GM19239 (cell line): ENCODE data around the gene SLC39A11.
"Not testable (repeated sequence)": the region's sequence is repeated elsewhere in the genome, so short reads cannot be mapped to it uniquely, and the experiment has no call there.

Experiments
- DNase-seq: peaks from one replicate; pipeline ENCODE4 v3.0.0; 2011; ENCODE audit warnings: low spot score; ENCODE audit not compliant: insufficient read length
- FAIRE-seq: peaks from 2 replicates; lab custom pipeline; 2011; peaks lifted over from hg19 to GRCh38; lab: Jason Lieb, UNC

The SLC39A11 gene

DNA sequence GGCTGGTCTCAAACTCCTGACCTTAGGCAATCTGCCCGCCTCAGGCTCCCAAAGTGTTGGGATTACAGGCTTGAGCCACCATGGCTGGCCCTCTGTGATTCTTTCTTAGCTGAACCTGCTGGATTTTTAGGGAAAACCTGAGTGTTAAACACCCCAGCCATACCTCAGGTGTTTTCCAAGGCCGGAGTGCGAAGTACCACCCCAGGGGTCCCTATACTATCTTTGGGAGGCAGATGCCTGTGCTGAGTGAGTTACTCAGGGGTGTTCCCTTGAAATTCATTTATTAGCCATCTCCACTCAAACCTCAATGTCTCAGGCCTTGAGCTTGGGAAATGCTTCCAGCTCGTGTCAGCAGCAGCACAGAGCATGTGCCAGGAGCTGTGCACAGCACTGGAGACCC is 432.7 kb downstream of the SLC39A11 start:
- DNase-seq (no peak), FAIRE-seq (no peak)

DNA sequence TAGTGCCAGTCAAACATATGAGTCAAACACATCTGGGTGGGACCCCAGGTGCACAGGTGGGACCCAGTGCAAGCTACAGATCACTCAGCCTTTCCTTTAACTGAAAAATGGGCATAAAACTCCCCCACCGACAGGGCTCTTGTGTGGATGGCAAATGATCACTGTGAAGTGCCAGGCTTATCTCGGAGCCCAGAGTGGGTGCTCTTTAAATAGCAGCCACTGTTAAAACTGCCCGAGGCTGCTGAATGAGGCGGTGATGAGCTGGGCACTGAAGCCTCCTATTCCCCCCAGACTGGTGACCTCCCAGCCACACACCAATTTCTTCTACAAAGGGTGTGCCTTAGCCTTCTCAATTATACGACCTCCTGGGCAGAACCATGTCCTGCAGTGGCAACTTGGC is 433.8 kb downstream of the SLC39A11 start:
- no peak for FAIRE-seq

DNA sequence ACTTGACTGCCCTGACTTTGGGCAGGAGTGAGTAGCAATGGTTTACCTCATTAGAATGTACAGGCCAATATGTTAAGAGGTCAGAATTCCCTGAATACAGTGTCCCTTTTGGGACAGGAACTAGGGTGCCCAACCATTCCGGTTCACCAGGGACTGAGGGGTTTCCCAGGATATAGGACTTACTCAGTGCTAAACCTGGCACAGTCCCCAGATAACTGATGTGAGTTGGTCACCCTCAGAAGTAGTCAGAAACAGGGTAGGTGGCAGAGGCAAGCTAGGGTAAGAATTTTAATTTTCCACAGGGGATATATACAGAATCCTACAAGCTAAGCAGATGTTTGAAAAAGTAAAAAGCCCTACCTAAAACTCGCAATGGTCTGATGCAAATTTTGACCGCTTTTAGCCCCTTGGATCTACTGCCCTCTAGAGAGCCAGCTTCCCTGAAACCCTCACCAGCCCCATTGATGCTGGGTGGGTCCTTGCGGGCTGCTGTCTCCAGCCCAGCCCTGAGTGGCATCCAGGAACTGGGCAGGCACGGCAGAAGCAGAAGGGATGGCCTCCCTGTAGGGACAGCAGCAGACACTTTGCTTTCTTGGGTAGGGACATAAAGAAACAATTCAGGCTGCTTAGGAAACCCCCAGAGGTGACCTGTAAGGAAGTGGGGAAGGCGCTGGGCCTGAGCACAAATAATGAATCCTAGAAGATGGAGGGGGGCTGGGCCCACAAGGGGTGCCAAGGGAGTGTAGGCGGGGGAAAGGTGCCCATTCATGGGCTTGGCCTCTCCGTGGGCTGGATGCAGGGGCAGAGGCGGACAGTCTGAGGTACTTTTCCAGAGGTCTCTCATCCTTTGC is 434.8 kb downstream of the SLC39A11 start:
- DNase-seq (no peak), FAIRE-seq (no peak)

More for the DNA sequence above, 433.8 kb downstream of the SLC39A11 start:
- no peak for DNase-seq

DNA sequence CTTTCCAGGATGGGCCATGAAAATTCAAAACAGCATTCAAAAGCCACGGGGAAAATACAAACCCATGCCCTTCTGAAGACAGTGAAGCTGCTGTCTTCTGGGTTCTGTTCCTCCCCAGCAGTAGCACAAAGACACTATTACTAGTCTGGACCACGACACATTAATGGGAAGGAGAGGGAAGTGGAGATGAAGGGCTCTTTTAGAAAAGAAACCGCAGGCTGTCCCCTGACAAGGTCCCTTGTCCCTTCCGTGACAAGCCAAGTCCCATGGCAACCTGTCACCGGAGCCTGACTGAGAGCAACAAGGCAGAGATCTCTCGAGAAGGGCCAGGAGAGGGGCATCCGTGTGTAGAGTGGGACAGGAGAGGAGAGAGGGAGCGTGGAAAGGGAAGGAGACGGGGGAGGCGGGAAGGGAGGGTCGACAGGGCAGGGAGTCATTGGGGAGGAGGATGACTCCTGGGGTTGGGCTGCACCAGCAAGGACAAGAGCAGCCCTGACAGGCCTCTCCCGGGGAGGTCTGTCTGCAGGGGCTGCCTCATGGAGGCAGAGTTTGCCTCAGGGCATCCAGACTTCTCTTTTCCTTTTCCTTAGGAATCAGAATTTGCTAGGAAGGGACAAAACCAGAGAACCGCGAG is 436.2 kb downstream of the SLC39A11 start:
- DNase-seq = no peak
- FAIRE-seq = no peak

DNA sequence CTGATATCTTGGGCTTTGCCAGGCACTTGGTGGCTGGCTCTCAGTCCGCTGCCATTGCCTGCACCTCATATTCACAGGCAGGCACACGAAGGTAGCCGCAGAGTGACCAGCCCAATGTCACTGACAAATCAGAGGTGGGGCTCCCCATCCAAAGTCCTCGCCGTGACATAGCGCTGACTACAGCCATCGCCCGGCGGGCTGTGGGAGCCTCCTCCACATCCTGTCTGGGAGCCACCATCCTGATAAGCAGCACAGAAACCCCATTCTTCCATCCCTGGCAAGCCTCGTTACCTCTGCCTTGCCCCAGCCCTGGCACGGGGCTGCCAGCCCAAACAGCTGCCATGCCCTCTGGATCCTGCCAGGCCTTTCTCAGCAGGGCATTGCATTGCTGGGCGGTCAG is 437.8 kb downstream of the SLC39A11 start:
- no peak for FAIRE-seq
- no peak for DNase-seq

DNA sequence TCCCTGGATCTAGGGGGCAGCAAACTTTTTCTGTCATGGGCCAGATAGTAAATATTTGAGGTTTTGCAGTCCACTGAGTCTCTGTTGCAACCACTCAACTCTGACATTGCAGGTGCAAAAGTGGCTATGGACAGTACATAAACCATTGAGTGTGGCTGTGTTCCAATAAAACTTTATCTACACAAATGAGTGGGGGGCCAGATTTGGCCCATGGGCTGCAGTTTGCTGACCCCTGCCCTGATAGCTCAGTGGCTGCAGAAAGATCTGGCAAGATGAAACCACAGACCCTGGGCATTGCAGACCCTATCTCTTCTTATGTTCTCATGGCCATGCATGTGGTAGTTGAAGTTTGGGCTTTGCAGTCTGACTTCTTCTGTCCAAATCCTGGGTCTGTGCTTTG is 440.5 kb downstream of the SLC39A11 start:
- DNase-seq = no peak
- no peak for FAIRE-seq

DNA sequence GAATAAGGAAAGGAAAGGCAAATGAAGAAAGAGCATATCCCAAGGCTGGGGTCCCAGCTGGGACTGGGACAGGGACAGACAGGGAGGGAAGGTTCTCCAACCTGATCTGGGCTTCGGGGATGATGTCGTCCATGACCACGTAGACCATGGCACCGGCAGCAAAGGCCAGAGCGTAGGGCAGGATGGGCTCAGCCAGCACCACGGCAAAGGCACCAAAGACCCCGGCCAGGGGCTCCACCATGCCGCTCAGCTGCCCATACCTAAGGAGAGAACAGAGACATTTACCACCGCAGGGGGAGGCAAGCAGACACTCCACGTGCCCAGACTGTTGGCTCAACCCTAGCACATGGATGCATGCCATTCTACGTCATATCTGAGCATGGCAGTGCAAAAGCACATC is 443.8 kb downstream of the SLC39A11 start:
- FAIRE-seq = no peak
- no peak for DNase-seq

DNA sequence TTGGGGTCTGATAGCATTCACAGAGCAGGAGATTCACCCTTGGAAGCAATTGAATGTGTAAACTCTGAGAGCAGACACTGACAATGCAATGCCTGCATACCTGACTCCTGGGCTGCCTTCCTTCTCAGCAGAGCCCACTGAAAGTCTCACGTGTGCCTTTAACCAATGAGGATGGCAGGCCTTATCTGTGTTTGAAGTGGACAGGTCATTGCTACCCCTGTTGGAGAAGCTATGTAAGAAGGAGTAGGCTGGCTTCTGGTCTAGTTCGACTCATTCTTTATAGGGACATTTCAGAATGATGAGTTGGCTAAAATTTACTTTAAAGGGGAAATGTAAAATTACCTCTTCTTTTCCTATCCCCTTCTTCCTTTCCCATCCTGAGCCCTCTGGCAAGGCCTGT is 446.3 kb downstream of the SLC39A11 start:
- FAIRE-seq = no peak
- no peak for DNase-seq

DNA sequence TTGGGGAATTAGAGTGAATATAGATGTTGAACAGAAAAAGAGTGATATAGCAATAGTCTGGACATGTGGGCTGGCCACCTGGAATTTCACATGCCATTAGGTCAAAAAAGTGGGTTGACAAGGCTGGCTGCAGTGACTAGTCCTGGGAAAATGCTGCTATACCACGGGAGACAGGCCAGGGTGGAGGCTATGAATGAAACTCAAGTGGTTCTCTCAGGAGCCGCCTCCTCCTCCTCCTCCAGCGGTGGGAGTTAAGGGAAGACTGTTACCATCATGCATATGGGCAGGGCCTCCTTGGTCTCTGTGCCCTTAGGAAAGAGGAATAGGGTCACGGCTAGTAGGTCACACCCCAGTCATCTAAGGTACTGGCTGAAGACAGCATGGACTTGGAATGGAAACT is 448.0 kb downstream of the SLC39A11 start:
- DNase-seq = no peak
- no peak for FAIRE-seq

DNA sequence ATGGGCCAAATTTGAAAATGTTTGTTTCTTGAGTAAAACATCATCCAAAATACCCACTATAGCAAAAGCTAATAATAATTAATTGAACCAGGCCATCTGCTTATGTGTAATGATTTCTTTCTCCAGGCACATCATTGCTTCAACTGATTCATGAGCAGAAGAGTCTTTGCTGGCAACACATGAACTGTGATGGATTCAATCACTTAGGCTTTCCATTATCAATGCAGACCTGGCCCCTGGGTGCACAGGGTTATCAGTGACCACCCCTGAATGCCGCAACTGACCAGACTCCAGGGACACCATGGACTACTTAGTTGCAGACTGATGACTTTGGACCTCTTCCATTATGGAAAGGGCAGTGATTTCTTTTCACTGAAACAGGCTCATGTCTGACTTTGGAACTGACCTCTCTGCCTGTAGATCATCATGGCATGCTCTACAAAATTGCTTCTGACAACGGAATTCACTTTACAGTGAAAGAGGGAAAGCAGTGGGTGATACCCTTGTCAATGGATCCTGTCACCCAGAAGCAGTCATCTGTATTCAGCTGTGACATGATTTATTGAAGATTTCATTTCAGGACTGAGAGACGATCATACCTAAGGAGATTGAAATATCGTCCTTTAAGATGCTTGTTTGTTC is 448.8 kb downstream of the SLC39A11 start:
- DNase-seq (no peak), FAIRE-seq (no peak)

DNA sequence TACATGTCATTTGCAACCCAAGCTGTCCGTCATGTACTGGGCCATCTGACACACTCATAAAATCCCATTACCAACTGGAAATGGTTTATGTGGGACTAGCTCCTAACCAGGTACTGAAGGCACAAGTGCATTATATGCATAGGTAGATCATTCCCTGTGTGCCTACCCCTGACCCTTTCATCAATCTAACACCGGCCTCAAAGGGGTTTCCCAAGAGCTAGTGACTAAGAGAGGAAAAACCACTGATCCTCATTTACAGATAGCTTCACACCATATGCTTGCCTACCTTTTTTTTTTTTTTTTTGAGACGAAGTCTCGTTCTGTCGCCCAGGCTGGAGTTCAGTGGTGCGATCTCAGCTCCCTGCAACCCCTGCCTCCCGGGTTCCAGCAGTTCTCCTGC is 449.8 kb downstream of the SLC39A11 start:
- FAIRE-seq = no peak
- no peak for DNase-seq

DNA sequence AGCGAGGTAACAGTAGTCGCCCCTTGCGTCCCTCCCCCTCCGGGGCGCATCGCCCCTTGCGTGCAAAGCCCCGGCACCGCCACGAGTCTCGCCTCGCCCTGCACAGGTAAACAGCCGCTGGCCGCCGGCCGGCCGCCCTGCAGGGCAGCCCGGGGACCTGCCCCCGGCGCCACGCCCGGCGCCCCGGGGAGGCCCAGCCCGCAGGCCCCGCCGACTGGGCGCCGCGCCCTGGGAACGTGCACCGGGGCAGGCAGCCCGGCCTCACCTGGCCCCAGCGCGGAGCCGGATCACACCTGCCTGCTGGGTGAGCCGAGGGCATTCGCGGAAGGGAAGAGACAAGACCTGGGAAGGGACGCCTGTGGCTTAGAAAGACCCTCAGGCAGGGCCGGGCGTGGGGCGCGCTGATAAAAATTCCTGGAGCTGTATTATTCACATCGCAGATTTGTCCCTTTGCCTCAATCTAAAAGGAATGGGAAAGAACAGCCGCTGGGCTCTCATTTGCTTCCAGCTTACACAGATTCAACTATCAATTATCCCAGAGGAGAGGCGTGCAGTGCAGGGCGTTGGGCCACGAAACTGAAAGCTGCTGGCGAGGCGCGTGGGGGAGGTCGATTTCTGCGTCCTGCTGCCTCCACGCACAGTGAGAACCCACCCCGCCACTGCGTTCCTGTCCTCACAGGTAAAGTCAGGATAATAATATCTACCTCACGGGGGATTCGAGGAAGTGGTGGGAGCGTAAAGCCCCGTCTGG is 451.9 kb downstream of the SLC39A11 start:
- FAIRE-seq = no peak

DNA sequence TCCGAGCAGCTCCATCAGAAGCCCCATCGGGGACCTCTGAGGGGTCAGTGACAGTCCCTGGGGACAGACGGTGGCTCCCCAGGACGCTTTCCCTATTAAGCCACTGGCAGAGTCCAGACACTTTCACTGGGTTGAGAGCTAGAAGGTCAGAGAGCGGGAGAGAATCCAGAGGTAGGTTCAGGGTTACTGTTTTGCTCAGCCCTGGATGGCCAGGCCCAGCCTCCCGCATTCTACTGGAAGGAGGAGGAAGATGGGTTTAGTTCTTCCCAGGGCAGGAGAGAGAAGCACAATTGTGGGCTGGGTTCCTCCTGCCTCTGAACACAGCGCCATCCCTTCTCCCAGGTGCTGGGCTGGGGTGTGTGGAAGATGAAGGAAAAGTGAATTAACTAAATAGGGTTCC is 452.8 kb downstream of the SLC39A11 start:
- DNase-seq (no peak), FAIRE-seq (no peak)

More for the DNA sequence above, 451.9 kb downstream of the SLC39A11 start:
- DNase-seq = no peak

DNA sequence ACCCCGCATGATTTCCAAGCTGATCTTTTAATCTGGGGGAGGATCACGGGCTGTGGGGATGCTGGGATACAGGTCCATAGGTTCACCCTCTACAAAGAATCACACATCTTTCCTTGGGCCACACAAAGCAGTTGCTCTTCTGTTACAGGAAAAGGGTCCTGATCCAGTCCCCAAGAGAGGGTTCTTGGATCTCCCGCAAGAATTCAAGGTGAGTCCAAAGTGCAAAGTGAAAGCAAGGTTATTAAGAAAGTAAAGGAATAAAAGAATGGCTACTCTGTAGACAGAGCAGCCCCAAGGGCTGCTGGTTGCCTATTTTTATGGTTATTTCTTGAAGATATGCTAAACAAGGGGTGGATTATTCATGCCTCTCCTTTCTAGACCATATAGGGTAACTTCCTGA is 453.6 kb downstream of the SLC39A11 start:
- not testable (repeated sequence) for FAIRE-seq, DNase-seq

DNA sequence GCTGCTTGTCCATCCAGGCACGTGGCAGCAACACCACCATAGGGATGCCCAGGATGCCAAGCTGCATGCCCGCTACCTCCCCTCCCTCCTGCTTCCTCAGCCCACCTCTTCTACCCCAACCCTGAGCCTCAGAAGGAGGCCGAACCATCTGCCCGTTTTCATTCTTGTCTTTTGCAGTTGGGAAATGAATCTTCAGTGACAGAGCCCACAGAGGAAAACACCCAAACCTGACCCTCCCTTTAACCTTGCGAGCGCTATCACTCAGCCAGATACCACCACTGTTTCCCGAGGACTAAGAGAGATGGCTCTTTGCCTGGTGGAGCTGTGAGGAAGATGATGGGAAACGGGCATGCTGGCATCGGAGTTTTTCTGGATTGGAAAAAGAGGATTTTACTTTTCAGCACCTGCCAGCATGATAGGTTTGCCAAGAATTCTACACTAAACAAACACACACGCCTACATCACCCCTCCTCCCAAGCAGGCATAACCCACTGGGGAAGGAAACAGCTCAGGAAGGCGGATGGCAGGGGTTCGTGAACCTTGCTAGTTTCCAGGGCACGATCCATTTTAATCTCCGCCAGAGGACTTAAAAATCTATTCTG is 457.4 kb downstream of the SLC39A11 start:
- DNase-seq (no peak), FAIRE-seq (no peak)

DNA sequence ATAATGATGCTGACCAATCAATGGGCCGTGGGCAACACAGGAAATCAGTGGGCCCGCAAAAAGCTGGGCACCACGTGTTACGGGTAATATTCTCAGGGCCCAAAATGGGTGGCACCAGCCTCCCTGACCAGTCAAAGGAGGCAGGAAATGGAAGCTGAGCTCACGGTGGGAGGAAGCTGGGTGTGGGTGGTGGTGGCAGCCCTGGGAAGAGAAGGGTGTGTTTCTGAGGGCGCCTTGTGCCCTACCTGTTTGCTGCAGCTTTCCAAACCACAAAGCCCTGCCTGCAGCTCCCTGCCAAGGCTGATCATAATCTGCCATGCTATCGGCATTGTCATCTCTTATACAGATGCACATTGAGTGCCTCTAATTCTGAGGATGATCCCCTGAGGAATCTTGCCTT is 457.9 kb downstream of the SLC39A11 start:
- FAIRE-seq (no peak), DNase-seq (no peak)

DNA sequence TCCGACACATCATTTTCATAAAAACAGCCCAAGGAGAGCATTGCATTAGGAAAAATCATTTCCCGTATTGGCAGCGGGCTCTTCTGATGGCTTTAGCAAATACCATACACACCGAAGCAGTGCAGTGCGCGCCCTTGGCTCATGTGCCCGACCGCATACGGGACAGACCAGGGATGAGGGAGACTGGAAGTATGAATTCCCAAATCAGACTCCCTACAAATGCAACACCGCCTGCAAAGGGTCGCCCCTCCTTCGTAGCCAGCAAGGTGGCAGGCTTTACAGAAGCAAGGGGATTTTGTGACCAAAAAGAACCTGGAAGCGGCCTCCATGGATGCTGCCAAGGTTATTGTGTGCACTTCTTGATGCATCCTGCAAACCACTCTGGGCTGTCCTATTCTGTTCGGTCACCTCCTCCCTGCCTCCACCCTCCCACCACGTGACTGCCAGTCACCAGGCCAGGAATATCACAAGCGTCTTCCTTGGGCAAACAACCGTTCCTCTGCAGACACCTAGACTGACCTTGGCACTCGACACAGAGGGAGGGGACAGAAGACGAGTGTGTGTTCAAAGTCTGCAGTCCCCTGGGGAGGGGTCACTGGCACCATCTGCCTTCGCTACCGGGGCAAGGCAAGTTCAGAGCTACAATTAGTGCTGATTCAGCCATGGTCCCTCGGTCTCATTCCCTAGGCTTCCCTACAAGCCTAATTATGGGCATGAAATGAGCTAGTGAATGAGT is 460.4 kb downstream of the SLC39A11 start:
- no peak for FAIRE-seq
- DNase-seq = no peak

DNA sequence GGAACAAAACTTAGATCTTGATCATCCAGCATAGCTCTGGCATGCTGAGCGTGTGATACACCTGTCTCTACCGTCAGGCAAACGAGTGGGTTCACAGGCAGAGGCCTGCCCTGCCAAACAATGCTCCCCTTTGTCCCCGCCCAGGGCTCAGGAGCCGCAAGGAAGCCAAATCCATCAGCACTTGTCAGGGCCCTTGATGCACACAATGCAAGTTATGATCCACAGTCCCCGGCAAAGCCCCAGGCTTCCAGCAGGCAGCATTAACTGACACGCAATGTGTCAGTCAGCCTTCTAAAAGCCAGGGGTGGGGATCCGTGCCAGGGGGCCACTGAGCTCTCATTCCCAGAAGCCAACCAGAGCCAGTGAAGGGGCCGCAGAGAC is 460.9 kb downstream of the SLC39A11 start:
- no peak for DNase-seq
- FAIRE-seq = no peak

DNA sequence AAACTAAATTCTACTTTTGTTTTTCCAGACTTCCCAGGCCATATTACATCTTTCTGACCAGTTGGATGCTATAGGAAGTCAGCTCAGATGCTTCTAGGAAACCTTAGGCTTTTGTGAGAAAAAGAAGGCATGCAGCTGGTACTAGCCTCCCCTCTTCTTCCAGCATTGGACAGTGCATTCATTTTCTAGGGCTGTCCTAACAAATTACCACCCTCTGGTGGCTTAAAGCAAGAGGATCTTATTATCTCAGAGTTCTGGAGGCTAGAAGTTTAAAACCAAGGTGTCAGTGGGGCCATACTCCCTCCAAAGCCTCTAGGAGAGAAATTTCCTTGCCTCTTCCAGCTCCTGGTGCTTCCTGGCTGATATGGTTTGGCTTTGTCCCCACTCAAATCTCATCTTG is 467.8 kb downstream of the SLC39A11 start:
- DNase-seq = no peak
- no peak for FAIRE-seq

DNA sequence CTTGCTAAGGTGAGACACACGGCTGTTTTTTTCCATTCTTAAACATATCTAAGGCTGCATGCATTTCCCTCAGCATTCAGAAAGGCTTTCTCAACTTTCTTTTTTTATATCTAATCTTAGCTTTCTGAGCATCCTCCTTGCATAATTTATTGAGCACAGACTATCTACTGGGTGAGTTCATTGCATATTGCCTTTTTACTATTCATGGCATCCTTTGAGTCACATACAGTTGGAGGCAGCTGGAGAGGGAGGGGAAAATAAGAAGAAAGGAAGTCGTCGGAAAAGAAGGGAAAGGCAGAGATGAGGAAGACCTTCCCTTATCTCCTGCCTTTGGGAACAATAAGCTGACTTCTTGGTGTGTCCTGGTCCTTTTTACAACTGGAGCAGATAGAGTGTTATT is 468.3 kb downstream of the SLC39A11 start:
- DNase-seq (no peak), FAIRE-seq (no peak)
